Activated CD4-positive, alpha-beta T cell treated with anti-CD3 and anti-CD28 coated beads, Interleukin-10, Interleukin-2, amounts not matched to agents 100 ng/mL and 50 ng/mL, durations not matched to agents 16 hours and 8 hours (primary cell): ENCODE results near the gene NANOS3.
A peak's percentile ranks its signal among the peaks of the same experiment; 100 is the strongest.

Experiments
- DNase-seq: peaks from one replicate; pipeline ENCODE4 v3.0.0-alpha.2; 2020

Gene NANOS3

DNA sequence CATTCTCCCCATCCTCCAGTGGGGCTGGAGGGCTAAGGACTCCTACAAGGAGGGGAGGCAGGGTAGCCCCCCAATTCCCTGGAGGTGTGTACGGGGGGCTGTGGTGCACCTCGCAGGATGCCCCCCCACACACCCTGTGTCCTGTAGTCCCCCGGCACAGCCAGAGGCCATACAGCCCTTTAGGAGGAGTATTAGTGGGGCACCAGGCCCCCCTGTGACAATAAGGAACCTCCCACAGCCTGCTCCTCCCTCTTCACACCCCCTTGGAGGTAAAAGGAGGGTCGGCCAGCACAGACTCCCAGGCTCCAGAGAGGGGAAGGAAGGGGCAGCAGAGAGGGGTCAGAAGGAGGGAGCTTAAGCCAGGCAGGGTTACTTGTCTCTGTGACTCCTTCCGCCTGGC is at the start of gene NANOS3:
Gene NANOS3 (plus strand): TSS at position 301 of the 400 bp plus-strand sequence. CDS start 115 bp downstream, outside the sequence.
- no peak for DNase-seq

DNA sequence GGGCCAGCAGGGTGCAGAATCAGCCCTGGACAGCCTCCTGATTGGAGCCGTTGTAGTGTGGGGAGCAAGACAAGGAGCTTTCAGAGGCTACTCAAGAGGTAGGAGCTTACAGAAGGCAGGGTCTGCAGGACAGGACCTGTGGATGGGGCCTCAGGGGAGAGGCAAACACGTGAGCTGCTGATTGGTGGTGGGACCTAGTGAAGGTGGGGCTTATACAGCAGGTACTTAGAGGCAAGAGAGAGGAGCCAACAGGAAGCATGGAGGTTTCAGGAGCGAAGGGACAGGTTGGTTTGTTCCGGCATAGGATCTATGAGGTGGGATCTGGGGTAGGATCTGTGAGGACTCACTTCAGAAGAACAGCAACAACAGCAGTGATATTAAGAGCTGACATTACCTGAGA is 49.3 kb upstream of the NANOS3 start:
- no peak for DNase-seq

DNA sequence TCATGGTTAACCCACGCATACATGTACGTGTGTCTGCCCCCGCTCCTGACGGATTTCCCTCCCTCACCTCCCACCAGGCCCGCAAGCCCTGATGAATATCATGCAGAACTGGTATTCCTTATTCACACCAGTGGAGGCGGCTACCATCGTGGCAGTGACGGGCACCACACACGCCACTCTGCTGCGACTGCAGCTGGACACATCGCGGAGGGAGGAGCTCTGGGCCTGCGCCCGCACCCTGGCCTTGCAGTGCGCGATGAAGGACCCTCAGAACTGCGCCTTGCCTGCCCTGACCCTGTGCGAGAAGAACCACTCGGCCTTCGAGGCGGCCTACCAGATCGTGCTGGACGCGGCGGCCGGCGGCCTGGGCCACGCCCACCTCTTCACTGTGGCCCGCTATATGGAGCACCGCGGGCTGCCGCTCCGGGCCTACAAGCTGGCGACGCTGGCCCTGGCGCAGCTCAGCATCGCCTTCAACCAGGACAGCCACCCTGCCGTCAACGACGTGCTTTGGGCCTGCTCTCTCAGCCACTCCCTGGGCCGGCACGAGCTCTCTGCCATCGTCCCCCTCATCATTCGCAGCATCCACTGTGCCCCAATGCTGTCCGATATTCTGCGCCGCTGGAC is 46.7 kb upstream of the NANOS3 start:
- no peak for DNase-seq

DNA sequence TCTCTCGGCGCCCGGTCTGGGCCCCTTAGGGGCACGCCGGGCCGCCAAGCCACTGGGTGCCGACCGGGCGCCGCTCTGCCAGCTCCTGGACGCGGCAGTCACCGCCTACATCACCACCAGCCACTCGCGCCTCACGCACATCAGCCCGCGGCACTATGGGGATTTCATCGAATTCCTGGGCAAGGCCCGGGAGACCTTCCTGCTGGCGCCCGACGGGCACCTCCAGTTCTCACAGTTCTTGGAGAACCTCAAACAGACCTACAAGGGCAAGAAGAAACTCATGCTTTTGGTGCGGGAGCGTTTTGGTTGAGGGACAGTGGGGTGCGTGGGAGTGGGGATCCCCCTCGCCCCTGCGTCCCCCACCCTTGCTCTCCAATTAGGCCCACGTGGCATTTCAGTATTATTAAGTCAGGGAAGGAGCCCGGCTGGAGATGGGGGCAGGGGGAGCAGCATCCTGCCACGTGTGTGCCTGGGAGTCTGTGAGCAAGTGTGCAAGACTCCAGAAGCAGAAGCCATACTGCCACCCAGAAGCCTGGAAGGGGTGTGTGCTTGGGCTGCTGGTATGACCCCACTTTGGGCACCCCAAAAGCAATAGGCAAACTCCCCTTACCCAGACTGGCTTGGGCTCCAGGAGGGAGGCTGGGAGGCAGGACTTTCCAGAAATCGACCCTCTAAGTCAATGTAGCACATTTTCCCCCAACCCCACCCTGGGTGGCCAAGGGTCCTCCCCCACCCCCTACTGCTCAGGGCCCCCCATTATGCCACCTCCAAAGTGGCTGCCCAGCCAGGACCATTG is 46.0 kb upstream of the NANOS3 start:
- DNase-seq = no peak

DNA sequence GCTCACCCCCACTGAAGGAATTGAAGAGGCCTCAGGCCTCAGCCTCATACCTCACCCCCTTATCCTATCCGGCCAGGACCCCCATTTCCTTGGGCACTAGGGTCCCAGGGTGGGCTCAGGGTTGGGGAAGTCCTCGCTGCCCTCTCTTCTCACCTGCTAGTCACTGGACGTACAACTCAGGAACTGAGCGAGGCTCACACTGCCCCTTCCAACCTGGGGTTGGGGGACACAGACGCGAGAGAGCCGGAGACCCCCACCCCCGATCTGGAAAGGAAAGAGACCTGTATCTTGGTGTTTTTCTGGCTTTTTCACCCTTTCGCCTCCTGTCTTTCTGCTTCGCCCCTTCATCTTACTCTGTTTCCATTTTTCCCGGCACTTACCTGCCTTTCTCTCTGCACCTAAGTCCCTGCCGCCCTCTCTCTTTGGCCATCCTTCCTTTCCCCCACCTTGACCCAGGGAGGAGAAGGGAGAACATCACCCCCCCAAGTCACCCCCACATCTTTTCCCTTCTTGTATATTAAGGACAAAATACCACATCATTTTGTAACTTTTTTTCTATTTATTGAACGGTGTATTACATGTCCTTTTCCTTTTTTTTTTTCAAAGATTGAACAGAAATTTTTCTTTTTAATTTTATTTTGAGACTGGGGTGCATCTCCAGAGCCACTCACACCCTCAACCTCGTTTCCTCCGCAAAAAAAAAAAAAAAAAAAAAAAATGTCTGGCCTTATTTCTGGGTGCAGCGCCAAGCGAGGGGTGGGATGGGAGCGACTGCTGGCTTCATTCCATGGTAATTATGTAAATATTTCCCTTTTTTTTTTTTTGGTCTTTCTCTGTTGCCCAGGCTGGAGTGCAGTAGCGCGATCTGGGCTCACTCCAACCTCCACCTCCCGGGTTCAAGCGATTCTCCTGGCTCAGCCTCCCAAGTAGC is 45.1 kb upstream of the NANOS3 start:
- no peak for DNase-seq

DNA sequence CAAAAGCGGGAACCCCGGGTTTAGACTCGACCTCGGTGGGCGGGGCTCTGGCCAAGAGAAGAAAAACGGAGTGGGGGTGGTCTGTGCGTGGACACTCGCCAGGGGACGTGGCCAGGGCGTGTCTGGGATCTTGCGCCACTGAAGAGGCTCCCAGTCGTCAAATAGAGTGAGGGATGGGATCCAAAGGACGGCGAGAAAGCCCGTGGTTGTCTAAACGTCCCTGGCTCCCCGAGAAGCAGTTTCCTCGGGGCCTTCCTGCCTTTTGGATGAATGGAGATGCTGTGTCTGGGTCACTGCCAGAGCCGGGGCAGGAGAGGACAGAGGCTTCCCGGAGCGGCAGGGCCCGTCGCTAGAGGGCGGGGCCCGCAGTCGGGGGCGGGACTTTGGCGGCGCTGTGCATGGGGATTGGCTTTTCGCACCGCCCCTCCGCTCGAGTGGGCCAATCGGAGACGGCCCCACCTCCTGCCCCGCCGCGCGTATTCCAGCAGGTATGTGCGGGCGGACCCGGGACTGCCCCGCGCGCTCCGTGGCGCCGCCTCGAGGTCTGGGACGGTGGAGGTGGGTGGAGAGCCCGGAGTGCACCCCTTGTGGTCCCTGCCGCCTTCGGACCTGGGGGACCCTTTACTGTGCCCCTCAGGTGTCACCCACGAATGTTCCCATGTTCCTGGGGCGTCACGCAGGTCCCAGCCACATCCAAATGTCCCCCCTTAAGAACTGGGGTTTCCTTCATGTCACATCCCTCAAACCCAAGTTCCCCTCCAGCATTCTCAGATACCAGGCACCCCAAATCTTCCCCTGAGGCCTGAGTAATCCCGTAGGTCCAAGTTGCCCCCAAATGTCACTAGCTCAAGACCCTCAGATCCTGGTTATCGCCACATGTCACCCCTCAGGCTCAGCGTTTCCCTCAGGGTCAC is 43.3 kb upstream of the NANOS3 start:
- DNase-seq = peak; percentile 94

DNA sequence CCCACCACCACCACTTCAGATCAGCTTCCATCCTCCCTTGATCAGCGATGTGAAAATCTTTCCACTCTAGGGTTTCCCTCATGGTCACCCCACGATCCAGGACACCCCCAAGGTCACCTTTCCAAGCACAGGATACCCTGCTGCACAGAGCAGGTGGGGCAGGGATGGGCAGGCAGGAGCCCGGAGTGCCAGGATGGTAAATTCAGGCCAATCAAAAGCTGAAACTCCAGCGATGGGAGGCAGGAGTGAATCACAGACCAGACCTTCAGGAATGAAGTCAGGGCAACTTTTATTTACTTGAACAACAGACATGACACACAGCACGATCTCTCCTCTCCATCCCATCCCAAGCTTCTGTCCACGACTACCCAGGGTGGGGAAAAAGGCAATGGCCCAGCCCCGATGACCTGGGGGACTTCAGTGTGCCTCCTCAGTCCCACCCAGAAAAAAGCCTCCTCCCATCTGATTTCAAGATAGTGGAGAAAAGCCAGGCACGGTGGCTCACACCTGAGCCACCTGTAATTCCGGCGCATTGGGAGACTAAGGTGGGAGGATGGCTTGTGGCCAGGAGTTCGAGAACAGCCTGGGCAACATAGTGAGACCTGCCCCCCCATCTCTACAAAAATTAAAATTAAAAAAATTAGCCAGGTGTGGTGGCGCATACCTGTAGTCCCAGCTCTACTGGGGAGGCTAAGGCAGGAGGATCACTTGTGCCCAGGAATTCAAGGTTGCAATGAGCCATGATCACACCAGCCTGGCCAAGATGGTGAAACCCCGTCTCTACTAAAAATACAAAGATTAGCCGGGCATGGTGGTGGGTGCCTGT is 42.5 kb upstream of the NANOS3 start:
- no peak for DNase-seq

GRCh38 chr19:13835791-13836723 is 40.9 kb upstream of the NANOS3 start:
- DNase-seq = no peak

GRCh38 chr19:13838435-13839129 is 38.4 kb upstream of the NANOS3 start:
- no peak for DNase-seq

GRCh38 chr19:13839130-13839937 is 37.6 kb upstream of the NANOS3 start:
- peak; percentile 94 for DNase-seq

DNA sequence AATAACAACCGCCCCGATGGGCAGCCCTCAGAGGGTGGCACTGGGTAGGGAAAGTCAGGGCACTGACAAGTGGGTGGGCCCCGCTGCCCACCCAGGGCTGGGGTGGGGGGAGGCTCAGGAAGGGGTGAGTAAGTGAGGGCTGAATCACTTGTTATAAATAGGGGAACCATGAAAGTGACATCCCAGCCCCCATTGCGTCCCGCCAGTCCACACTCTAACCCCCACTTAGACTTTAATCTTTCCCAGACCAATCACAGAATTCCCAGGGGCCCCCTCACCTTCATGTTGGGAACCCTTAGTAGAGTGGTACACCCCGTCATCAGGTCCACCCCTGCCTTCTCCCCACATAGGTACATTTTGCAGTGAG is 37.0 kb upstream of the NANOS3 start:
- DNase-seq = no peak

- peak; percentile 69 for DNase-seq
Measured at GRCh38 chr19:13840305-13841085, 36.4 kb upstream of the NANOS3 start.

- DNase-seq = no peak
Measured at GRCh38 chr19:13841086-13841961, 35.6 kb upstream of the NANOS3 start.

DNA sequence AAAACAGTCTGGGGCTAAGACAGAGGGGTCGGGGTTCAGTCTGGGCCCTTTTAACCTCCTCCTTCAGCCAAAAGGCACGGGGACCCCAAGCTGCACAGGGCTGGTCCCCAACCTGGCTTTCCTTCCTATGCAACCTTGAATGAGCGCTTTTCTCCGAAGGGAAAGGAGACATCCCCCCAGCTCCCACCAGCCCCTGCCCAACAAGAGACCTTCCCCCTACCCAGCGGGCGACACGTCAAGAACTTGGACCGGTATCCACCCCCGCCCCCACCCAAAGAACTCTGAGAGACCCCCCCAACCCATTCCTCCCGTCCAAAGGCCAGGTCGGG is 35.0 kb upstream of the NANOS3 start:
- no peak for DNase-seq

- DNase-seq = peak; percentile 81
Measured at GRCh38 chr19:13842291-13843103, 34.4 kb upstream of the NANOS3 start.
